Panc1 (cell line): ENCODE results near the gene EXOC7. TPM values are rescaled to one million over a fixed set of nuclear protein-coding genes. Genes with fewer than 3 reads are reported as not detected.

Source experiments
- ATAC-seq: fragments of 200-7000 bp; cut with Tn5 transposase; 2 replicates; pipeline ENCODE4 v1.9.1; 2020; ENCODE audit warnings: mild to moderate bottlenecking, moderate library complexity
- BruUV-seq: library from RNA; stranded (reverse); fragments of 400-500 nt; replicated peaks from 2 replicates; lab custom pipeline; 2021; lab: Mats Ljungman, UMichigan
- CTCF ChIA-PET: fragments of 300-600 bp; sonication (Branson Sonifier 250); formaldehyde crosslinking; loops from one replicate; lab custom pipeline; 2022; ENCODE audit warnings: antibody characterized with exemption; lab: Charles Lee
- POLR2A ChIA-PET: fragments of 300-600 bp; sonication (Branson Sonifier 250); formaldehyde crosslinking; loops from one replicate; lab custom pipeline; 2022; ENCODE audit warnings: antibody characterized with exemption; lab: Charles Lee
- DNase-seq: peaks from one replicate; pipeline ENCODE4 v3.0.0-alpha.2; 2010; ENCODE audit warnings: low read depth, low spot score
- H3K27ac ChIP-seq: 2 replicates; pipeline ENCODE4 v1.5.1; 2011; ENCODE audit warnings: mild to moderate bottlenecking, low read length, inconsistent platforms
- H3K27me3 ChIP-seq: fragments of 200-500 bp; sonication (Bioruptor generic); 2 replicates; pipeline ENCODE4 v1.6.0; 2014; ENCODE audit warnings: low read length, inconsistent platforms; ENCODE audit not compliant: control insufficient read depth, insufficient read depth
- H3K36me3 ChIP-seq: fragments of 200-500 bp; sonication (Bioruptor generic); 2 replicates; pipeline ENCODE4 v1.5.1; 2014; ENCODE audit warnings: inconsistent platforms, mild to moderate bottlenecking, low read length, moderate library complexity; ENCODE audit not compliant: control insufficient read depth, insufficient read depth
- H3K4me1 ChIP-seq: 2 replicates; pipeline ENCODE4 v1.5.1; 2011; ENCODE audit warnings: inconsistent platforms, mild to moderate bottlenecking, low read length, moderate library complexity; ENCODE audit not compliant: control insufficient read depth, insufficient read depth
- H3K4me3 ChIP-seq, 2 experiments: 2 replicates each; pipeline ENCODE4 v1.5.1; 2011 to 2012; ENCODE audit warnings: low read depth in 2 of 2, low read length in 2 of 2, mild to moderate bottlenecking in 2 of 2, inconsistent platforms in 1 of 2, moderate library complexity in 1 of 2
- H3K9me3 ChIP-seq: fragments of 200-500 bp; sonication (Bioruptor generic); 2 replicates; pipeline ENCODE4 v1.5.1; 2014; ENCODE audit warnings: low read depth, mild to moderate bottlenecking, inconsistent platforms, low read length, moderate library complexity; ENCODE audit not compliant: control insufficient read depth, insufficient read depth
- CTCF ChIP-seq: fragments of 450-650 bp; IDR thresholded peaks from 2 replicates; pipeline ENCODE4 v1.5.1; 2017; ENCODE audit warnings: mild to moderate bottlenecking
- POLR2AphosphoS5 ChIP-seq: IDR thresholded peaks from 2 replicates; pipeline ENCODE4 v1.6.1; 2012; ENCODE audit warnings: mild to moderate bottlenecking, low read depth, low read length, moderate library complexity
- REST ChIP-seq, 2 experiments: IDR thresholded peaks; 2 replicates each; pipeline ENCODE4 v1.6.1; 2011 to 2012; ENCODE audit warnings: low read depth in 2 of 2, control low read depth in 1 of 2, low read length in 1 of 2, mild to moderate bottlenecking in 1 of 2, moderate library complexity in 1 of 2; ENCODE audit not compliant: insufficient read depth in 1 of 2
- SIN3A ChIP-seq: IDR thresholded peaks from 2 replicates; pipeline ENCODE4 v1.6.1; 2012; ENCODE audit warnings: low read depth, mild to moderate bottlenecking, low read length, moderate library complexity, borderline replicate concordance; ENCODE audit not compliant: insufficient read depth
- TCF7L2 ChIP-seq: IDR thresholded peaks from 2 replicates; pipeline ENCODE4 v1.6.1; 2011; ENCODE audit warnings: mild to moderate bottlenecking, low read depth, low read length, inconsistent platforms
- in situ Hi-C: cut with HindIII; loops from 2 replicates; pipeline ENCODE4 v1.10.0; 2016; ENCODE audit warnings: low sequenced_read_pairs, low pct_unique_long_range_greater_than_20kb
- intact Hi-C: fragments of 100-400 bp; cut with micrococcal nuclease; formaldehyde crosslinking; loops from one replicate; pipeline ENCODE4 v1.10.0; 2022; ENCODE audit not compliant: unreplicated experiment
- total RNA-seq: library from RNA; stranded (reverse); gene quantifications from one replicate; pipeline ENCODE4 v1.2.1, GENCODE V29; 2021; ENCODE audit not compliant: unreplicated experiment

EXOC7 gene
- total RNA-seq, 1 experiment from 2014 or later: 190 TPM

GRCh38 chr17:76123191-76123499 lies 19.6 kb upstream of the EXOC7 start:
- no peak overlapping the region for H3K27ac ChIP-seq
- H3K27me3 ChIP-seq: no peaks in the 10 kb centered on the region
- H3K9me3 ChIP-seq: no peaks in the 10 kb centered on the region
- TF ChIP-seq REST (IDR thresholded peaks at IDR 0.05; ENCODE audit: insufficient read depth in 1 of 2, low read depth in 2 of 2, low read length in 1 of 2) (no peak), POLR2AphosphoS5 (no peak), TCF7L2 (no peak), SIN3A (no peak), CTCF (no peak)
- BruUV-seq: no TSS peak
- ChIA-PET CTCF (interaction anchor here (0.5 to 7.1 kb wide), 12 partner anchors 8 to 172 kb away, joined by 3 to 63 read pairs (median 4); no protein-coding TSS in a partner anchor), POLR2A (interaction anchor here (0.6 kb wide), 2 partner anchors 18 to 295 kb away, joined by 3 to 6 read pairs; partner anchors contain the start of gene FOXJ1)
- ATAC-seq (no peak), DNase-seq (no peak)
- intact Hi-C loops: loop anchor here (5.0 kb wide), 1 partner anchor 59 kb away; no protein-coding TSS in a partner anchor
- no peaks in the 10 kb centered on the region for H3K4me1 ChIP-seq
- no peaks in the 10 kb centered on the region for H3K36me3 ChIP-seq
- no peak overlapping the region for H3K4me3 ChIP-seq
- in situ Hi-C loops: no loop called here

GRCh38 chr17:76122431-76123190 lies 19.0 kb upstream of the EXOC7 start:
- H3K4me1 ChIP-seq: no peaks in the 10 kb centered on the region
- no peaks in the 10 kb centered on the region for H3K36me3 ChIP-seq
- H3K4me3 ChIP-seq: no peak overlapping the region
- no peak for TF ChIP-seq REST (IDR thresholded peaks at IDR 0.05; ENCODE audit: insufficient read depth in 1 of 2, low read depth in 2 of 2, low read length in 1 of 2)
- TF ChIP-seq TCF7L2: no peak
- TF ChIP-seq CTCF: no peak
- TF ChIP-seq POLR2AphosphoS5: no peak
- no peak for TF ChIP-seq SIN3A
- CTCF ChIA-PET: interaction anchor here (0.5 to 7.1 kb wide), 7 partner anchors 8 to 173 kb away, joined by 3 to 63 read pairs (median 4); no protein-coding TSS in a partner anchor
- intact Hi-C loops: loop anchor here (5.0 kb wide), 1 partner anchor 60 kb away; no protein-coding TSS in a partner anchor
- no peaks in the 10 kb centered on the region for H3K27me3 ChIP-seq
- POLR2A ChIA-PET: interaction anchor here (0.6 kb wide), 1 partner anchor 19 kb away, joined by 6 read pairs; the partner anchor contains the start of gene FOXJ1
- BruUV-seq: no TSS peak
- in situ Hi-C loops: no loop called here
- ATAC-seq (no peak), DNase-seq (no peak)
- no peaks in the 10 kb centered on the region for H3K9me3 ChIP-seq
- H3K27ac ChIP-seq: no peak overlapping the region
